ENCODE data around the gene AIPL1.

DNA sequence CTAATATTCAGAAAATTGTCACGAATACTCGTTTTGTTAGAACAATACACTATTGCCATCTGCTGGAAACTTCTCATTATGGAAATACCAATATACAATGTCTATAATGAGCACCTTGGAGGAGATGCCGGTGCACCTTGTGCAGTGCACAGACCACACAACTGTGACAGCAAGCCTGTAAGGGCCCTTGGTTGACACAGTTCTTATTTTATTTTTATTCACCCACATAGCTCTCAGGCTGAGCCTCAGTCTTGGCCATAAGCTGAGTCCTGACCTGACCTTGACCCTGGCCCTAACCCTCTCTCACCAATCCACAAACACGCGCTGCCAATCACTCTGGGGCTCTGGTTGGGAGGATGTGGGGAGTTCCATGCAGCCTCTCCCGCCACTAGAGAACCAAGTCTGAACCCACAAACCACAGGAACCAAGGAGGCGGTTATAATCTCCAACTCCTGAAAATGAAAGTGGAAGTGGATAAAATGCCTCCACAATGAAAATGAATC, 7.6 kb downstream of the AIPL1 start:
- TF ChIP-seq TAF1 (IDR thresholded peaks at IDR 0.05; ENCODE audit: borderline replicate concordance, insufficient read depth, low read length), result no peak
- TF ChIP-seq, protein P1, sequence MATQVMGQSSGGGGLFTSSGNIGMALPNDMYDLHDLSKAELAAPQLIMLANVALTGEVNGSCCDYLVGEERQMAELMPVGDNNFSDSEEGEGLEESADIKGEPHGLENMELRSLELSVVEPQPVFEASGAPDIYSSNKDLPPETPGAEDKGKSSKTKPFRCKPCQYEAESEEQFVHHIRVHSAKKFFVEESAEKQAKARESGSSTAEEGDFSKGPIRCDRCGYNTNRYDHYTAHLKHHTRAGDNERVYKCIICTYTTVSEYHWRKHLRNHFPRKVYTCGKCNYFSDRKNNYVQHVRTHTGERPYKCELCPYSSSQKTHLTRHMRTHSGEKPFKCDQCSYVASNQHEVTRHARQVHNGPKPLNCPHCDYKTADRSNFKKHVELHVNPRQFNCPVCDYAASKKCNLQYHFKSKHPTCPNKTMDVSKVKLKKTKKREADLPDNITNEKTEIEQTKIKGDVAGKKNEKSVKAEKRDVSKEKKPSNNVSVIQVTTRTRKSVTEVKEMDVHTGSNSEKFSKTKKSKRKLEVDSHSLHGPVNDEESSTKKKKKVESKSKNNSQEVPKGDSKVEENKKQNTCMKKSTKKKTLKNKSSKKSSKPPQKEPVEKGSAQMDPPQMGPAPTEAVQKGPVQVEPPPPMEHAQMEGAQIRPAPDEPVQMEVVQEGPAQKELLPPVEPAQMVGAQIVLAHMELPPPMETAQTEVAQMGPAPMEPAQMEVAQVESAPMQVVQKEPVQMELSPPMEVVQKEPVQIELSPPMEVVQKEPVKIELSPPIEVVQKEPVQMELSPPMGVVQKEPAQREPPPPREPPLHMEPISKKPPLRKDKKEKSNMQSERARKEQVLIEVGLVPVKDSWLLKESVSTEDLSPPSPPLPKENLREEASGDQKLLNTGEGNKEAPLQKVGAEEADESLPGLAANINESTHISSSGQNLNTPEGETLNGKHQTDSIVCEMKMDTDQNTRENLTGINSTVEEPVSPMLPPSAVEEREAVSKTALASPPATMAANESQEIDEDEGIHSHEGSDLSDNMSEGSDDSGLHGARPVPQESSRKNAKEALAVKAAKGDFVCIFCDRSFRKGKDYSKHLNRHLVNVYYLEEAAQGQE (IDR thresholded peaks at IDR 0.05; ENCODE audit: insufficient read depth in 1 of 2, low read depth in 2 of 2, low read length in 2 of 2), result no peak
